IMR-90 (cell line): Measurements from ENCODE around the gene FOXI1. TPM values are rescaled to one million over a fixed set of nuclear protein-coding genes. Genes with fewer than 3 reads are reported as not detected.

Experiments
- ATAC-seq: fragments of 200-7000 bp; cut with Tn5 transposase; 2 replicates; pipeline ENCODE4 v1.9.1; 2020; ENCODE audit warnings: low read depth, mild to moderate bottlenecking, moderate library complexity
- BruUV-seq: library from RNA; stranded (reverse); fragments of 400-500 nt; replicated peaks from 2 replicates; lab custom pipeline; 2021; lab: Mats Ljungman, UMichigan
- CTCF ChIA-PET: fragments of 300-600 bp; formaldehyde crosslinking; extraction: SDS; loops from one replicate; lab custom pipeline; 2021; ENCODE audit warnings: antibody characterized with exemption; lab: Yijun Ruan, JAX
- POLR2A ChIA-PET: fragments of 300-600 bp; sonication (Branson Sonifier 250); formaldehyde crosslinking; loops from one replicate; lab custom pipeline; 2022; ENCODE audit warnings: antibody characterized with exemption; ENCODE audit not compliant: unreplicated experiment; lab: Charles Lee
- DNase-seq: peaks from one replicate; pipeline ENCODE4 v3.0.0; 2013
- H2AFZ ChIP-seq: replicated peaks from 2 replicates; pipeline ENCODE3; 2013; ENCODE audit warnings: low read length, mild to moderate bottlenecking; ENCODE audit not compliant: poor library complexity
- H2AK5ac ChIP-seq: 2 replicates; pipeline ENCODE4 v1.6.1; 2013; ENCODE audit warnings: low read depth, low read length, inconsistent platforms
- H2AK9ac ChIP-seq: replicated peaks from 2 replicates; pipeline ENCODE3; 2013; ENCODE audit warnings: mild to moderate bottlenecking, low read depth, low read length, moderate library complexity; ENCODE audit not compliant: poor library complexity
- H2BK120ac ChIP-seq: 2 replicates; pipeline ENCODE4 v1.6.1; 2013; ENCODE audit warnings: low read depth, low read length, inconsistent platforms
- H2BK15ac ChIP-seq: 3 replicates; pipeline ENCODE4 v1.6.1; 2013; ENCODE audit warnings: low read depth, low read length, inconsistent platforms
- H2BK20ac ChIP-seq: 2 replicates; pipeline ENCODE4 v1.6.1; 2013; ENCODE audit warnings: low read depth, mild to moderate bottlenecking, inconsistent platforms, low read length, moderate library complexity
- H2BK5ac ChIP-seq: 2 replicates; pipeline ENCODE4 v1.6.1; 2013; ENCODE audit warnings: mild to moderate bottlenecking, low read depth, low read length, inconsistent platforms; ENCODE audit not compliant: poor library complexity, severe bottlenecking
- H3K14ac ChIP-seq: replicated peaks from 2 replicates; pipeline ENCODE4 v1.6.1; 2013; ENCODE audit warnings: low read depth, low read length, inconsistent platforms
- H3K18ac ChIP-seq: 2 replicates; pipeline ENCODE4 v1.6.1; 2013; ENCODE audit warnings: low read depth, low read length, control low read depth
- H3K23ac ChIP-seq: 2 replicates; pipeline ENCODE4 v1.6.1; 2013; ENCODE audit warnings: low read depth, low read length, inconsistent platforms
- H3K27ac ChIP-seq: 2 replicates; pipeline ENCODE4 v1.5.1; 2013; ENCODE audit warnings: mild to moderate bottlenecking, control low read depth, low read length; ENCODE audit not compliant: insufficient read depth
- H3K27me3 ChIP-seq: 2 replicates; pipeline ENCODE4 v1.6.1; 2013; ENCODE audit warnings: low read length; ENCODE audit not compliant: control insufficient read depth, insufficient read depth
- H3K36me3 ChIP-seq: 2 replicates; pipeline ENCODE4 v1.6.1; 2013; ENCODE audit warnings: low read length, mixed read lengths; ENCODE audit not compliant: control insufficient read depth, insufficient read depth
- H3K4ac ChIP-seq: 2 replicates; pipeline ENCODE4 v1.6.1; 2013; ENCODE audit warnings: low read depth, low read length, inconsistent platforms
- H3K4me1 ChIP-seq: 2 replicates; pipeline ENCODE4 v1.6.1; 2013; ENCODE audit warnings: low read length, mixed read lengths; ENCODE audit not compliant: control insufficient read depth, insufficient read depth
- H3K4me2 ChIP-seq: 2 replicates; pipeline ENCODE4 v1.6.1; 2013; ENCODE audit warnings: low read depth, mild to moderate bottlenecking, control low read depth, low read length, moderate library complexity
- H3K4me3 ChIP-seq: 2 replicates; pipeline ENCODE4 v1.5.1; 2013; ENCODE audit warnings: low read depth, mild to moderate bottlenecking, control low read depth, low read length, moderate library complexity; ENCODE audit not compliant: insufficient read depth
- H3K56ac ChIP-seq: 2 replicates; pipeline ENCODE4 v1.6.1; 2013; ENCODE audit warnings: low read length, inconsistent platforms; ENCODE audit not compliant: insufficient read depth; ENCODE audit errors: extremely low read depth
- H3K79me1 ChIP-seq, 2 experiments: 2 replicates each; pipeline ENCODE4 v1.6.1; 2013; ENCODE audit warnings: low read length in 2 of 2, inconsistent platforms in 1 of 2, low read depth in 1 of 2
- H3K9ac ChIP-seq: 2 replicates; pipeline ENCODE4 v1.6.1; 2013; ENCODE audit warnings: low read depth, low read length, control low read depth
- H3K9me1 ChIP-seq: 2 replicates; pipeline ENCODE4 v1.6.1; 2013; ENCODE audit warnings: low read length, inconsistent platforms; ENCODE audit not compliant: insufficient read depth
- H3K9me3 ChIP-seq: 2 replicates; pipeline ENCODE4 v1.6.1; 2013; ENCODE audit warnings: low read length; ENCODE audit not compliant: control insufficient read depth, insufficient read depth
- H4K20me1 ChIP-seq: 2 replicates; pipeline ENCODE4 v1.6.1; 2013; ENCODE audit warnings: low read length, inconsistent platforms; ENCODE audit not compliant: insufficient read depth
- H4K5ac ChIP-seq: 2 replicates; pipeline ENCODE4 v1.6.1; 2013; ENCODE audit warnings: mild to moderate bottlenecking, low read depth, low read length, control low read depth
- H4K8ac ChIP-seq, 2 experiments: 2 replicates each; pipeline ENCODE4 v1.6.1; 2013; ENCODE audit warnings: low read depth in 2 of 2, low read length in 2 of 2, control low read depth in 1 of 2, inconsistent platforms in 1 of 2
- H4K91ac ChIP-seq: 2 replicates; pipeline ENCODE4 v1.6.1; 2013; ENCODE audit warnings: low read depth, low read length, inconsistent platforms; ENCODE audit not compliant: insufficient read depth
- BHLHE40 ChIP-seq: fragments of 150-350 bp; IDR thresholded peaks from 2 replicates; pipeline ENCODE4 v1.6.1; 2016; ENCODE audit warnings: mild to moderate bottlenecking, low read depth, low read length
- CEBPB ChIP-seq: IDR thresholded peaks from 2 replicates; pipeline ENCODE4 v1.6.1; 2012; ENCODE audit warnings: low read depth, low read length, improper control_type of control experiment
- CHD1 ChIP-seq: IDR thresholded peaks from 2 replicates; pipeline ENCODE4 v1.6.1; 2012; ENCODE audit warnings: low read depth, low read length, improper control_type of control experiment
- CTCF ChIP-seq: conservative IDR thresholded peaks from 2 replicates; pipeline ENCODE4 v1.5.1; 2012; ENCODE audit warnings: mild to moderate bottlenecking, low read depth, low read length, improper control_type of control experiment
- ELK1 ChIP-seq: fragments of 150-350 bp; IDR thresholded peaks from 2 replicates; pipeline ENCODE4 v1.6.1; 2016; ENCODE audit warnings: low read depth, mild to moderate bottlenecking, low read length, moderate library complexity, borderline replicate concordance
- FOS ChIP-seq: fragments of 150-350 bp; IDR thresholded peaks from 2 replicates; pipeline ENCODE4 v1.6.1; 2016; ENCODE audit warnings: low read depth, low read length
- MAFK ChIP-seq: IDR thresholded peaks from 2 replicates; pipeline ENCODE4 v1.6.1; 2012; ENCODE audit warnings: low read depth, low read length, improper control_type of control experiment
- MAZ ChIP-seq: IDR thresholded peaks from 2 replicates; pipeline ENCODE4 v1.6.1; 2012; ENCODE audit warnings: low read depth, mild to moderate bottlenecking, low read length, improper control_type of control experiment, moderate library complexity, borderline replicate concordance
- MXI1 ChIP-seq: IDR thresholded peaks from 2 replicates; pipeline ENCODE4 v1.6.1; 2012; ENCODE audit warnings: low read depth, mild to moderate bottlenecking, low read length, moderate library complexity, borderline replicate concordance
- POLR2A ChIP-seq: IDR thresholded peaks from 2 replicates; pipeline ENCODE4 v1.6.1; 2012; ENCODE audit warnings: mild to moderate bottlenecking, low read depth, low read length
- RAD21 ChIP-seq: IDR thresholded peaks from 2 replicates; pipeline ENCODE4 v1.6.1; 2012; ENCODE audit warnings: low read length, improper control_type of control experiment
- RCOR1 ChIP-seq: IDR thresholded peaks from 2 replicates; pipeline ENCODE4 v1.6.1; 2012; ENCODE audit warnings: mild to moderate bottlenecking, low read length, improper control_type of control experiment; ENCODE audit not compliant: insufficient replicate concordance
- RFX5 ChIP-seq: IDR thresholded peaks from 2 replicates; pipeline ENCODE4 v1.8.0; 2012; ENCODE audit warnings: low read depth, mild to moderate bottlenecking, low read length, moderate library complexity
- SMC3 ChIP-seq: fragments of 150-350 bp; IDR thresholded peaks from 2 replicates; pipeline ENCODE4 v1.6.1; 2016; ENCODE audit warnings: low read depth, mild to moderate bottlenecking, antibody characterized with exemption, low read length, moderate library complexity
- USF2 ChIP-seq: fragments of 150-350 bp; IDR thresholded peaks from 2 replicates; pipeline ENCODE4 v1.6.1; 2017; ENCODE audit warnings: mild to moderate bottlenecking, antibody characterized with exemption, low read length, low read depth
- WGBS, 2 experiments: methylation state at CpG; one replicate each; pipeline versions ENCODE4 v1.1.5 to v1.1.7; 2013; ENCODE audit warnings: missing lambda C conversion rate in 2 of 2; ENCODE audit not compliant: insufficient read length in 1 of 2; ENCODE audit errors: extremely low coverage in 2 of 2; 5-methylcytosine and 5-hydroxymethylcytosine counted together
- dilution Hi-C: fragments of 300-500 bp; cut with HindIII; formaldehyde crosslinking; loops from one replicate; pipeline ENCODE4 v1.14.3; 2018; ENCODE audit warnings: low sequenced_read_pairs; ENCODE audit not compliant: unreplicated experiment
- in situ Hi-C: fragments of 300-500 bp; cut with MboI; formaldehyde crosslinking; loops from 3 replicates; pipeline ENCODE4 v1.14.3; 2019; ENCODE audit warnings: low sequenced_read_pairs, inconsistent platforms, mixed read lengths
- intact Hi-C: fragments of 100-400 bp; cut with micrococcal nuclease; formaldehyde crosslinking; loops from 2 replicates; pipeline ENCODE4 v1.10.0; 2022
- polyA plus RNA-seq, 3 experiments: library from polyadenylated mRNA; depleted of rRNA; stranded (reverse); fragments of >200 nt; gene quantifications; 2 replicates each; pipeline ENCODE4 v1.2.3, GENCODE V29; 2012; ENCODE audit warnings: low replicate concordance in 1 of 3
- total RNA-seq: library from RNA; depleted of rRNA; stranded (reverse); fragments of >200 nt; gene quantifications from 2 replicates; pipeline ENCODE4 v1.2.3, GENCODE V29; 2012

The FOXI1 gene
- total and polyA plus RNA-seq, 2 of the 4 experiments (the other 2 are of a cell fraction) = not detected

GRCh38 chr5:170143710-170144109 lies 38.0 kb downstream of the FOXI1 start:
- Histone ChIP-seq H3K9ac (no peak overlapping the region), H4K20me1 (no peaks in the 10 kb centered on the region), H3K4me1 (no peaks in the 10 kb centered on the region), H3K18ac (no peak overlapping the region), H3K4me3 (no peak overlapping the region), H3K9me1 (no peaks in the 10 kb centered on the region), H2BK120ac (no peak overlapping the region), H2AFZ (no peak overlapping the region), H2AK5ac (no peak overlapping the region), H3K27ac (no peak overlapping the region), H2AK9ac (peak overlapping the region; percentile 42), H2BK15ac (no peak overlapping the region), H4K5ac (no peak overlapping the region), H3K27me3 (no peaks in the 10 kb centered on the region), H3K14ac (no peak overlapping the region), H3K23ac (no peak overlapping the region), H3K79me1 (no peaks in the 10 kb centered on the region), H3K4ac (no peak overlapping the region), H3K36me3 (no peaks in the 10 kb centered on the region), H3K4me2 (no peak overlapping the region), H2BK5ac (no peak overlapping the region), H4K8ac (no peak overlapping the region), H4K91ac (no peak overlapping the region), H3K56ac (no peak overlapping the region), H2BK20ac (no peak overlapping the region), H3K9me3 (no peaks in the 10 kb centered on the region)
- in situ Hi-C loops = no loop called here
- dilution Hi-C loops = no loop called here
- WGBS, 2 experiments = 58% methylated on average over 2 of the region's 2 CpGs; no CpG with 5 or more reads in 1 of the 2 experiments
- TF ChIP-seq RFX5 (no peak), SMC3 (no peak), MAFK (no peak), MXI1 (no peak), ELK1 (no peak), BHLHE40 (no peak), FOS (no peak), RCOR1 (no peak), POLR2A (no peak), CEBPB (no peak), CTCF (no peak), USF2 (no peak), RAD21 (no peak), MAZ (no peak), CHD1 (no peak)
- CTCF ChIA-PET = no interaction called here
- POLR2A ChIA-PET = no interaction called here
- intact Hi-C loops = no loop called here
- no TSS peak for BruUV-seq
- DNase-seq = no peak
- ATAC-seq = no peak
